GM19463 (cell line): ENCODE results near the gene NPTX1.

Source experiments
- ATAC-seq: cut with Tn5 transposase; IDR thresholded peaks from one replicate; pipeline ENCODE4 v1.9.1; 2021; ENCODE audit warnings: mild to moderate bottlenecking, moderate library complexity; ENCODE audit not compliant: unreplicated experiment

Gene NPTX1

GRCh38 chr17:80429356-80430275 is 46.8 kb downstream of the NPTX1 start:
- ATAC-seq: no peak

DNA sequence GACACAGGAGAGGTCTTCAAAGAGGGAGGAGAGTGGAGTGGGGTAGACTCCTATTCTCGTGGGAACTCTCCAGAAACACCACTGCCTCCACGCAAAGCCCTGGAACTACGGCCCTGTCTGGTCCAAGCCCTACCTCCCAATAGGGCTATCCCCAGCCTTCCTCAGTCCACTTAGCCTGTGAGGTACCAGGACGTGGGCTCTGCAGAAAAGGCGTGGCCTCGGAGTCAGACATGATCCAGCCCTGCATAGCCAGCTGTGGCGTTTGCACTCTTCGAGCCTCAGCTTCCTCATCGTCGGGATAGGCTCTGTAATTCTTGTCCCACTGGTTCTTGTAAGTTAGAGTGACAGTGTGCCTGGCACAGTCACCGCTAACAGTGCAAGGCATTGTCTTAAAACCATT is 47.6 kb downstream of the NPTX1 start:
- no peak for ATAC-seq

GRCh38 chr17:80428363-80428762 is 48.0 kb downstream of the NPTX1 start:
- ATAC-seq: no peak

- no peak for ATAC-seq
These were observed 48.8 kb downstream of the NPTX1 start for GRCh38 chr17:80427366-80428282.

DNA sequence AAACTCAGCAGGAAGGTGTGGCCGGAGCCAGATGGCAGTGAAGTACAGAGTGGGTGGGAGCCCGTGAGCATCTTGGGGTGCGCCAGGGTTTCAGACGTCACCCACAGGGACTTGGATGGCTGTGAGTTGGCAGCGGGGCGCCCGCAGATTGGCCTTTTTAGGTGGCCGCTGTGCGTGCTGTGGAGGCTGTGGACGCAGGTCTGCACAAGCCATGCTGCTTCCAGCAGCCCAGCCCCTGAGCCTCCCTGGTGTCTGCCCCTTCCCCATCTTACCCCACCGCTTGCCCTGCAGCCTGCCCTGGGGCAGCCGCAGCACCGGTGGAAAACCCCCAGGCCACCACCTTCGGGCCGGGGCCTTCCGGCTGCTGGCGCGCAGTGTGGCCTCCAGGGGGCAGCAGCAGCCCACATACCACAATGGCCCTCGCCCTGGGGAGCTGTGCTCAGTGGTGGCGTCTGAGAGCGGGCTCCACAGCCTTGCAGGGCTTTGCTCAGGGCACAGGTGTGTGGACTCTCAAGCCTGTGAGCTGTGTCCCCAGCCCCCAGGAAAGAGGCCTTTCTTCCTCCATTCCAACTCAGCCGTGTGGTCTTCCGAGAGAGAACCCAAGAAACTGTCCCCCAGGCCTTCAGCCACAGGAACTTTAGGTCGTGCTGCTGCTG is 49.6 kb downstream of the NPTX1 start:
- ATAC-seq: peak; percentile 57

GRCh38 chr17:80425835-80426426 is 50.5 kb downstream of the NPTX1 start:
- no peak for ATAC-seq

- no peak for ATAC-seq
These were observed 51.3 kb downstream of the NPTX1 start for GRCh38 chr17:80424878-80425765.

DNA sequence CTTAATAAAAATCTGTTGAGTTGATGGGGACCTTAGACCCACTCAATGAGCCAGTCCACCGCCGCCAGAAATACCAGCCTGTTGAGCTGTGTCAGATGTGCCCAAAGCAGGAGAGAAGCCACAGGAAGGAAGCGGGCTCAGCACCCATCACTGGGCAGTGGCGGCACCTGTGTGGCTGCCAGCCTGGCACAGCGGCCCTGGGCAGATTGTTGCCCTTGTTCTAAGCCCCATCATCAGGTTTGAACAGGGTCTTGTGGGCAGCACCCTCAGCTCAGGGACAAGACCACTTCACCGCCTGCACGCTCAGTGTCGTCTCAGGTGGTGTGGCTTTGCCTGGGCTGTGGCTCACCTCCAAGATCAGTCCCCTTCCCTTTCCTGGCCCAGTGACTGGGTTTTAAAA is 52.1 kb downstream of the NPTX1 start:
- no peak for ATAC-seq

DNA sequence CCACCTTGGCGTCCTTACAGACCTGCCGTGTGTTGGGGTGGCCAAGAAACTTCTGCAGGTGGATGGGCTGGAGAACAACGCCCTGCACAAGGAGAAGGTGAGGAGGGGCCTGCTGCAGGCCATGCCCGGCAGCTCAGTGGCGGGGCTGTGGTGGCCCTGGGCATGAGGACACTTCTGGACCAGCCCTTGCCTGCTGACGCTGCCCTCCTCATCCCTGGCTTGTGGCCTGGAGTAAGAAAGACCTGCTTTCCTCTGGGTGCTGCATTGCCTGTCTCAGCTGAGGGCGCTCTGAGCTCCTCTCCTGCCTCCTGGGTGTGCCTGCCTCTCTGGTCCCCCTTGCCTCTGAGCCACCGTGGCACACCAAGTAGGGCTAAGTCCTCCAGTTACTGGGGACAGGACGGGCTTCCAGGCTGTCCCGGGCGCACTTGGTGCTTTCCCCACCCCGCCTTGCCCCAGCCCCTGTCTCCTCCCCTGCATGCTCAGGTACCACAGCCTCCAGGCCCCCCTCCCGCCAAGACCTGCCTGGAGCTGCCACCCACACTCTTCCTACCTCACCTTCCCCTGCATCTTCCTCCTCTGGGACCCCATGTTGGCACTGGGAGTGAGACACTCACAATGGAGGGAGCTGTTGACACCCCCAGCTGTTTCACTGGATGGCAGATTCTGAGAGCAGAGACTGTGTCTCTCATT is 52.7 kb downstream of the NPTX1 start:
- ATAC-seq: no peak

DNA sequence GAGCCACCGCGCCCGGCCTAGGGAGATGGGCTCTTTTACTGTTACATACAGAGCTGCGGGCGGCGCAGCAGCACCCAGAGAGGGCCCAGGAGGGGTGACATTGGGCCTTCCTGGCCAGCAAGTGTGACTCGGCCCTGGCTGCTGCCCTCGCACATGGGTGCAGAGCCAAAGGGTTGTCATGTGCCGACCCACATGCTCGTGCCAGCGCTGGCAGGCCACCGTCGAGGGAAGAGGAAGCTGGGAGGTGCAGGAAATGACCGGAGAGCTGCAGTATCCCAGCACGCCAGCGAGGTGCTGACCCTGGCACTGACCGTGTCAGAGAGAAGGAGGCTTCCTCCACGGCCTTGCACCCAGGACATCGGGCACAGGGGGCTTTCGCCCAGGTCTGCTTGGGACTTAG is 53.4 kb downstream of the NPTX1 start:
- no peak for ATAC-seq

DNA sequence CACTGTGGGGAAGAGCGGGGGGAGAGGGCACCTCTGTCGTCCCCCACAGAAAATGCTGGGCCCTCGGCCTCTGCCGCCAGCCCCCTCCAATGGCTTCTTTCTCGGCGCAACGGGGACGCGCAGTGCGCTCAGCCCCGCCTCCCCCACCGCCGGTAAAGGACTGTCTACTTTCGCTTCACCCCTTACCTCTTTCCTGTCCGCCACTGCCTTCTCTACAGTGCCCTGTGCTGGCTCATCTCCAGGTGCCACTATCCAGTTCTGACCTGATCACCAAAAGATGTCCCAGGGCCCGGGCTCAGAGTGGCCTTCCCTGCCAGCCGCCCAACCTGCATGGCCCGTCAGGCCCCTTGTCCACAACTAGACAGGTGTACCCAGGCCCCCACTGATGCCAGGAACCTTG is 54.1 kb downstream of the NPTX1 start:
- no peak for ATAC-seq

- no peak for ATAC-seq
These were observed 54.9 kb downstream of the NPTX1 start for GRCh38 chr17:80421381-80422090.

DNA sequence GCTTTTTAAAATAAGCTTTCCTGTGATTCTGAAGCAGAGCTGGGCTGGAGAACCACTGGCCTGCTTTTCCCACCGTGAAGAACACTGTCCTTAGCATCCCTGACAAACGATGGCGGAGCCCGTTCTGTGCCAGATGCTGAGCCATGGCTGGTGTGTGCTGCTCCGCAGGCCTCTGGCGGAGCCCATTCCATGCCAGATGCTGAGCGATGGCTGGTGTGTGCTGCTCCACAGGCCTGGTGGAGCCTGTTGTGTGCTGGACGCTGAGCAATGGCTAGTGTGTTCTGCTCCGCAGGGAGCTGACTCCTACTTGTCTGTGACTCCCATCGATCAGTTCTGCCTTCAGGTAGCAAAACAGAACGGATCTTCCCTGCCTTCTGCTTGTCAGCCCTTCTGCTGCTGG is 57.2 kb downstream of the NPTX1 start:
- no peak for ATAC-seq

GRCh38 chr17:80418589-80418988 is 57.8 kb downstream of the NPTX1 start:
- no peak for ATAC-seq
